ENCODE measurements around the gene MAPK7.

MAPK7 gene

GRCh38 chr17:19415806-19416775 is 37.8 kb downstream of the MAPK7 start:
- no peak overlapping the region for H3K4me3 ChIP-seq (replicated peaks; ENCODE audit: low read depth, low read length)
- TF ChIP-seq, protein P1, sequence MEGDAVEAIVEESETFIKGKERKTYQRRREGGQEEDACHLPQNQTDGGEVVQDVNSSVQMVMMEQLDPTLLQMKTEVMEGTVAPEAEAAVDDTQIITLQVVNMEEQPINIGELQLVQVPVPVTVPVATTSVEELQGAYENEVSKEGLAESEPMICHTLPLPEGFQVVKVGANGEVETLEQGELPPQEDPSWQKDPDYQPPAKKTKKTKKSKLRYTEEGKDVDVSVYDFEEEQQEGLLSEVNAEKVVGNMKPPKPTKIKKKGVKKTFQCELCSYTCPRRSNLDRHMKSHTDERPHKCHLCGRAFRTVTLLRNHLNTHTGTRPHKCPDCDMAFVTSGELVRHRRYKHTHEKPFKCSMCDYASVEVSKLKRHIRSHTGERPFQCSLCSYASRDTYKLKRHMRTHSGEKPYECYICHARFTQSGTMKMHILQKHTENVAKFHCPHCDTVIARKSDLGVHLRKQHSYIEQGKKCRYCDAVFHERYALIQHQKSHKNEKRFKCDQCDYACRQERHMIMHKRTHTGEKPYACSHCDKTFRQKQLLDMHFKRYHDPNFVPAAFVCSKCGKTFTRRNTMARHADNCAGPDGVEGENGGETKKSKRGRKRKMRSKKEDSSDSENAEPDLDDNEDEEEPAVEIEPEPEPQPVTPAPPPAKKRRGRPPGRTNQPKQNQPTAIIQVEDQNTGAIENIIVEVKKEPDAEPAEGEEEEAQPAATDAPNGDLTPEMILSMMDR (IDR thresholded peaks at IDR 0.05; ENCODE audit: low read length, missing control alignments): no peak

GRCh38 chr17:19417611-19418010 is 39.3 kb downstream of the MAPK7 start:
- TF ChIP-seq, protein P1 (IDR thresholded peaks at IDR 0.05; ENCODE audit: low read length, missing control alignments): no peak
- no peak for DNase-seq (ENCODE audit: low read depth)
- H3K4me3 ChIP-seq (replicated peaks; ENCODE audit: low read depth, low read length): no peak overlapping the region

More at GRCh38 chr17:19415806-19416775, 37.8 kb downstream of the MAPK7 start:
- DNase-seq (ENCODE audit: low read depth): no peak

DNA sequence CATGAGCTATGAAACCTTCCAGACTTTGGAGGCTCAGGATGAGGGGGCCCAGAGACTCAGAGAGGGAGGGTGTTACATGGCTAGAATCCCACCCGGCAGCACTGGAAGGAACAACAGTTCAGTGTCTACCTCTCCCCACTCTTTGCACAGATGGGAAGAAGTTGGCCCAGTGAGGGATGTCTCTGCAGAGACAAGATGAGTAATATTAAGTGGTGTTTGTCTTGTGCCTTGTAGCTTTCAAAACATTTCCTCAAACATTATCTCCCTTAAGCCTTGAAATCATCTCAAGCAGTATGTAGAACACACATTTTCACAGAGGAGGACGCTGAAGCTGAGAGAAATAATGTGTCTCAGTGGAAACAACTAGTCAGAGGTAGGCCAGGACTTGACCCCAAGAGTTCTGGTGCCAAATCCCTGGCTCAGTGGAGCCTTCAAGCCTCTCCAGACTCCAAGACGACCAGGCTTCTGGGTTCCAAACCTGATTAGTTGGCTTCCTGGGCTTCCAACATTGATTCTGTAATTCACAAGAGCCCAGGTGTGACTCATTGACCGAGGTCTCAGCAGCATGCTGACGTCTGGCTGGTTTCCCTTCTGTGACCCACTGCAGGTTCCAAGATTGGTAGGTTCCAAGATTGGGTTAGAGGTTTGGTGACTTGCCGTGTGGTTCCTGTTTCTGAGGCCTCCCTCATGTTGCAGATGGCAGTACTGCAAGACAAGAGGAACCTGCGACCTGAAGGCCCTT is 40.1 kb downstream of the MAPK7 start:
- peak; percentile 58 for DNase-seq (ENCODE audit: low read depth)
- H3K4me3 ChIP-seq (replicated peaks; ENCODE audit: low read depth, low read length): no peak overlapping the region

GRCh38 chr17:19421219-19421618 is 42.9 kb downstream of the MAPK7 start:
- no peak overlapping the region for H3K4me3 ChIP-seq (replicated peaks; ENCODE audit: low read depth, low read length)
- DNase-seq (ENCODE audit: low read depth): no peak
- TF ChIP-seq, protein P1 (IDR thresholded peaks at IDR 0.05; ENCODE audit: low read length, missing control alignments): no peak

More for the DNA sequence above, 40.1 kb downstream of the MAPK7 start:
- TF ChIP-seq, protein P1 (IDR thresholded peaks at IDR 0.05; ENCODE audit: low read length, missing control alignments): peak; percentile 1

DNA sequence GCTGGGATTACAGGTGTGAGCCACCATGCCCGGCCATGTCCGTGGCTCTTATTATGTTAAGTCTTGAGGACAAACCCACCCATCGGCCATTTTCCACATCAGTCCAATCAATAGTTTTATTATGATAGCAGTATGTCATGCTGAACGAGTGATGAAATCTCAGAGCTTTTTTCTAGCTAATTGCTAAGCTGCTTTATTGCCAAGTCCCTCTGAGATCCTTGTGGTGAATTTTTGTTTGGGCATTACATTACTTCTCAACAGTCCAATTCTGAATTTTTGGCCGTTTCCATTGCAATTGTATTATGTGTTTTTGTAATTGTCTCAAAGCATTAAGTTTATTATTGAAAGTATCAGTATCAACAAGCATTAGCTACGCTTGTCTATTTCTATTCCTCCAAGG is 43.6 kb downstream of the MAPK7 start:
- DNase-seq (ENCODE audit: low read depth): no peak
- TF ChIP-seq, protein P1 (IDR thresholded peaks at IDR 0.05; ENCODE audit: low read length, missing control alignments): no peak
- H3K4me3 ChIP-seq (replicated peaks; ENCODE audit: low read depth, low read length): no peak overlapping the region

DNA sequence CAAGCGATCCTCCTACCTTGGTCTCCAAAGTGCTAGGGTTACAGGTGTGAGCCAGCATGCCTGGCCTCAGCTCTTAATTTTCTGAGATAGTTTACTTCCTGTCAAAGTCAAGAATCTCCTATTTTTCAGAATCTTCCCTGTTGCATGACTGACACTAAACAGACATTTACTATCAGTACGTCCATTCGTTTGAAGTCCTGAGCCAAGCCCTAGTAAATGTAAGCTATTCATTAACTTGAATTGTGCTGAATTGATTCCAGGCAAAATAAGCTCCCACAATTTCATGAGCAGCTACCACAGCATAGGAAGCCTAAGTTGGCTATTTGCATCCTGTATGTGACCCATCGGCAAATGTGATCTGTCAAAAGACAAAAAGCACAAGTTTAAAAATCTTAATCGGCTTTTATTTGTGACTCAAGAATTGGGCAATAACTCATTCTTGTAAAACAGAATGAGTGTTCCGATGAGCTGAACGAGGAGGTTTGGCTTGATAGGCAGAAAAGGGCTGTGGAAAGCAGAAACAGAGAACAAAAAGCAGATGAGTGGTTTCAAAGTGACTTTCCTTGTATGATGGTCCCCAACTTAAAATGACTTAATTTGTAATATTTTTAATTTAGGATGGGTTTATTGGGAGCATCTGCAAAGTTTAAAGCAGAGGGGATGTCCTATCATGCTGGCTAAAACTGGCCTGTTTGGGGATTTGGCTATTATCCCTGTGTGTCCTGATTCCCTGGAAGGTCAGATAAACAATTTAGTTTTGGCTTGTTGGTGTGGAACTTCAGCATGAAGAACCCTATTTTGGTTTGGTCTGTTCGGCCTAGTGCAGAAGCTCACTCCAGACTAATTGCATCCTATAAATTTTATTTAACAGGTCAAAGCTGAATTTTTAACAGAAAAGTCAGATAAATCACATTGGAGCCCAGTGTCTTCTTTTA is 46.9 kb downstream of the MAPK7 start:
- peak; percentile 62 for DNase-seq (ENCODE audit: low read depth)

More for the DNA sequence above, 46.9 kb downstream of the MAPK7 start:
- TF ChIP-seq, protein P1 (IDR thresholded peaks at IDR 0.05; ENCODE audit: low read length, missing control alignments): no peak
- no peak overlapping the region for H3K4me3 ChIP-seq (replicated peaks; ENCODE audit: low read depth, low read length)
